ENCODE data around the gene L3MBTL4. TPM values are rescaled to one million over a fixed set of nuclear protein-coding genes. Genes with fewer than 3 reads are reported as not detected.

L3MBTL4 gene
- total and polyA plus RNA-seq, 10 of the 15 experiments (the other 5 are each of a cell fraction or from before 2014, with no cell fraction given) = 1.3 to 8.7 (median 3.8) TPM

DNA sequence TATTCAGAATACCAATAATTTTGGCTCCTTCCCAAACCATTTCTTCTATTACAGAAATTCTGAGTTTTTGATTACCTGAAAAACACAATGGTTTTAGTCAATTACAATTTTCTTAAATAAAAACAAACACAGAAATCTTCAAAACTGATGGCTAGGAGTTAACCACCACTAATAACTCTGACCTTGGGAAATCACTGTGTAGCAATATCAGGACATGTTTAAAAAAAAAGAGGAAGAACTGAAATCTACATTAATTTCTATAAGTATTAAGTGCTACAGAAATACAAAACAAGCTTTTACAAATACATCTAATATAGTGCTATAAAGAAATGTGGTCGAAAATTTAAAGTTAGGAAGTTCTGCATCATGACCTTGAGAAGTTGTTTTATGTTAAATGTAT lies 14.9 kb downstream of the L3MBTL4 start (continued):
- TF ChIP-seq, protein P1, sequence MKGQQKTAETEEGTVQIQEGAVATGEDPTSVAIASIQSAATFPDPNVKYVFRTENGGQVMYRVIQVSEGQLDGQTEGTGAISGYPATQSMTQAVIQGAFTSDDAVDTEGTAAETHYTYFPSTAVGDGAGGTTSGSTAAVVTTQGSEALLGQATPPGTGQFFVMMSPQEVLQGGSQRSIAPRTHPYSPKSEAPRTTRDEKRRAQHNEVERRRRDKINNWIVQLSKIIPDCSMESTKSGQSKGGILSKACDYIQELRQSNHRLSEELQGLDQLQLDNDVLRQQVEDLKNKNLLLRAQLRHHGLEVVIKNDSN (IDR thresholded peaks at IDR 0.05; ENCODE audit: borderline replicate concordance, extremely low read length, insufficient read depth, low read depth, low read length) = no peak

DNA sequence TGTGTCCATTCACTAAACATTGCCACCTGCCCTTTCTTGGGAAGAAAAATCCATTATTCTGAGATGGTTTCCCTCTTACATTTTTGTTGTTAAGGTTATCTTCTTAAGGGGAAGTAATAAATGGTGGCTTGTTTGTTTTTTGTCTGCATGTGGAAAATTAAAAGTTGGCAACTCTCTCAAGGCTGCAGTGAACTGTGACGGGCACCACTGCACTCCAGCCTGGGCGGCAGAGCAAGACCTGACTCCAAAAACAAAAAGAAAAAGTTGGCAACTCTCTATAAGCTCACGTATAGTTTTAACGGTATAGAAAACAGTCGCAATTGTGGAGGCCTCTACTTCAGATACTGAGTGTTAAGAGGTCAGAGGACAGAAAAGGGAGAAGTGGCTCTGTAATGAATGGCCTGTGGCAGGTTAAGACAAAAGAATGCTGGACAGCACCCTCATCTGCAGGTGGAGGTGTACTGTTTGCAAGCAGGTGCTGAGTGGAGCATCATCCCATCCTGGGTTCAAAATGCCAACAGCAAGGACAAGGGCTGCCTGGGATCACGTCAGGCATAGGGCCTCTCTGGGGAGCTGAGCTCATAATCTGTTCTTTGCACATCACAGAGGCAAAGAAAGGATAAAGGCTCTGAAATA lies 16.7 kb downstream of the L3MBTL4 start:
- no peak overlapping the region for H3K4me3 ChIP-seq
- POLR2A ChIA-PET = no interaction called here
- no peak overlapping the region for H3K27ac ChIP-seq (ENCODE audit: control insufficient read depth, insufficient read depth)
- no peaks in the 10 kb centered on the region for H3K27me3 ChIP-seq (replicated peaks in 1 of 2; ENCODE audit: control insufficient read depth in 2 of 2, insufficient read depth in 2 of 2, low read length in 1 of 2)
- H2AFZ ChIP-seq (ENCODE audit: control insufficient read depth, low read depth, low read length) = no peak overlapping the region
- H3K9ac ChIP-seq (ENCODE audit: control insufficient read depth, insufficient read depth, low read length) = no peak overlapping the region
- H3K4me1 ChIP-seq (ENCODE audit: control insufficient read depth, insufficient read depth, low read length) = no peaks in the 10 kb centered on the region; the same call in none of the 2 replicates
- BruUV-seq (replicated peaks) = no TSS peak
- 37% methylated on average over 6 of the region's 6 CpGs for WGBS (ENCODE audit: insufficient coverage, insufficient replicate concordance, low lambda C conversion rate, missing lambda C conversion rate)
- CTCF ChIA-PET = no interaction called here
- SMC1A ChIA-PET (ENCODE audit: uncharacterized antibody, unreplicated experiment) = no interaction called here
- ATAC-seq (no peak), FAIRE-seq (no peak), DNase-seq (ENCODE audit: low read depth, low spot score) (no peak)
- in situ Hi-C loops (cut with MboI) = no loop called here
- H3K4me2 ChIP-seq (ENCODE audit: control insufficient read depth, insufficient read depth) = no peak overlapping the region
- intact Hi-C loops (cut with micrococcal nuclease; ENCODE audit: unreplicated experiment) = no loop called here
- H3K79me2 ChIP-seq (ENCODE audit: control insufficient read depth, insufficient read depth, low read length) = no peaks in the 10 kb centered on the region; the same call in 1 of the 2 replicates
- RAD21 ChIA-PET (ENCODE audit: unreplicated experiment) = no interaction called here
- no peaks in the 10 kb centered on the region for H4K20me1 ChIP-seq (ENCODE audit: control insufficient read depth, insufficient read depth)
- TF ChIP-seq ZNF622 (IDR thresholded peaks at IDR 0.05) (no peak), EGR1 (IDR thresholded peaks at IDR 0.05; ENCODE audit: borderline replicate concordance in 1 of 2, low read depth in 2 of 2, low read length in 2 of 2) (no peak)
- TF ChIP-seq, protein P2, sequence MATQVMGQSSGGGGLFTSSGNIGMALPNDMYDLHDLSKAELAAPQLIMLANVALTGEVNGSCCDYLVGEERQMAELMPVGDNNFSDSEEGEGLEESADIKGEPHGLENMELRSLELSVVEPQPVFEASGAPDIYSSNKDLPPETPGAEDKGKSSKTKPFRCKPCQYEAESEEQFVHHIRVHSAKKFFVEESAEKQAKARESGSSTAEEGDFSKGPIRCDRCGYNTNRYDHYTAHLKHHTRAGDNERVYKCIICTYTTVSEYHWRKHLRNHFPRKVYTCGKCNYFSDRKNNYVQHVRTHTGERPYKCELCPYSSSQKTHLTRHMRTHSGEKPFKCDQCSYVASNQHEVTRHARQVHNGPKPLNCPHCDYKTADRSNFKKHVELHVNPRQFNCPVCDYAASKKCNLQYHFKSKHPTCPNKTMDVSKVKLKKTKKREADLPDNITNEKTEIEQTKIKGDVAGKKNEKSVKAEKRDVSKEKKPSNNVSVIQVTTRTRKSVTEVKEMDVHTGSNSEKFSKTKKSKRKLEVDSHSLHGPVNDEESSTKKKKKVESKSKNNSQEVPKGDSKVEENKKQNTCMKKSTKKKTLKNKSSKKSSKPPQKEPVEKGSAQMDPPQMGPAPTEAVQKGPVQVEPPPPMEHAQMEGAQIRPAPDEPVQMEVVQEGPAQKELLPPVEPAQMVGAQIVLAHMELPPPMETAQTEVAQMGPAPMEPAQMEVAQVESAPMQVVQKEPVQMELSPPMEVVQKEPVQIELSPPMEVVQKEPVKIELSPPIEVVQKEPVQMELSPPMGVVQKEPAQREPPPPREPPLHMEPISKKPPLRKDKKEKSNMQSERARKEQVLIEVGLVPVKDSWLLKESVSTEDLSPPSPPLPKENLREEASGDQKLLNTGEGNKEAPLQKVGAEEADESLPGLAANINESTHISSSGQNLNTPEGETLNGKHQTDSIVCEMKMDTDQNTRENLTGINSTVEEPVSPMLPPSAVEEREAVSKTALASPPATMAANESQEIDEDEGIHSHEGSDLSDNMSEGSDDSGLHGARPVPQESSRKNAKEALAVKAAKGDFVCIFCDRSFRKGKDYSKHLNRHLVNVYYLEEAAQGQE (IDR thresholded peaks at IDR 0.05; ENCODE audit: low read depth, low read length) = peak; percentile 63
- H3K36me3 ChIP-seq (ENCODE audit: control insufficient read depth in 2 of 2, insufficient read depth in 2 of 2, low read length in 1 of 2) = no peaks in the 10 kb centered on the region
- H3K9me3 ChIP-seq (replicated peaks; ENCODE audit: control insufficient read depth, insufficient read depth, low read length) = no peaks in the 10 kb centered on the region
